Mammary epithelial cell (primary cell): ENCODE data around the gene YKT6.

Experiments used
- CTCF ChIP-seq, 2 donors: IDR thresholded peaks in 1 of 2; conservative IDR thresholded peaks in 1 of 2; 2 replicates each; pipeline ENCODE4 v1.5.1; 2011 to 2012; ENCODE audit warnings: inconsistent platforms in 2 of 2, low read length in 2 of 2, mild to moderate bottlenecking in 2 of 2, control low read depth in 1 of 2, low read depth in 1 of 2; ENCODE audit not compliant: insufficient read depth in 1 of 2; ENCODE audit errors: extremely low read depth in 1 of 2
- EZH2 ChIP-seq: IDR thresholded peaks from 2 replicates; pipeline ENCODE4 v1.6.1; 2012; ENCODE audit warnings: low read length, inconsistent platforms, borderline replicate concordance

DNA sequence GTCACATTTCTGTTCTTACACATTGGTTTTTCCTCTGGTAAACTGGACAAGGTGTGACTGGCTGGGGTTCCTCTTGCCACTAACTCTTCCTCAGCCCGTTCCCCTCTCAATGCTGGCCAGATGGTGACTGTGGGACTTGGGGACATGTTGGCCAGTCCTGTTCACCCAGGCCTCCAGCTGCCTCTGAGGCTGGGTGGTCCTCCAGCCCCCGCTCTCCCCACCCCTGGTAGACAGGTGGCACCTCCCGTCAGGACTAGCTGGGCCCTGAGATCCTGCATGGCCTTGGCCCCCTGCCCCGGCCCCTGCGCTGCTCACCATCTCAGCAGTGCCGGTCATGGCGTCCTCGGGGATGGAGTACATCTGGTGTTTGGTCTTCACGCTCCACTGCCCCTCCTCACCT, 48.8 kb upstream of the YKT6 start:
- TF ChIP-seq CTCF (conservative IDR thresholded peaks at IDR 0.05 in 1 of 2, IDR thresholded peaks at IDR 0.05 in 1 of 2; ENCODE audit: extremely low read depth in 1 of 2, insufficient read depth in 1 of 2, low read depth in 1 of 2, low read length in 2 of 2), result no peak
- no peak for TF ChIP-seq EZH2
